Measurements from ENCODE around the gene FAM168B.
"Not testable (repeated sequence)": the region's sequence is repeated elsewhere in the genome, so short reads cannot be mapped to it uniquely, and the experiment has no call there.

Gene FAM168B

GRCh38 chr2:131103165-131103564 lies 9.9 kb upstream of the FAM168B start:
- no peak for DNase-seq (ENCODE audit: low read depth in 2 of 2)

DNA sequence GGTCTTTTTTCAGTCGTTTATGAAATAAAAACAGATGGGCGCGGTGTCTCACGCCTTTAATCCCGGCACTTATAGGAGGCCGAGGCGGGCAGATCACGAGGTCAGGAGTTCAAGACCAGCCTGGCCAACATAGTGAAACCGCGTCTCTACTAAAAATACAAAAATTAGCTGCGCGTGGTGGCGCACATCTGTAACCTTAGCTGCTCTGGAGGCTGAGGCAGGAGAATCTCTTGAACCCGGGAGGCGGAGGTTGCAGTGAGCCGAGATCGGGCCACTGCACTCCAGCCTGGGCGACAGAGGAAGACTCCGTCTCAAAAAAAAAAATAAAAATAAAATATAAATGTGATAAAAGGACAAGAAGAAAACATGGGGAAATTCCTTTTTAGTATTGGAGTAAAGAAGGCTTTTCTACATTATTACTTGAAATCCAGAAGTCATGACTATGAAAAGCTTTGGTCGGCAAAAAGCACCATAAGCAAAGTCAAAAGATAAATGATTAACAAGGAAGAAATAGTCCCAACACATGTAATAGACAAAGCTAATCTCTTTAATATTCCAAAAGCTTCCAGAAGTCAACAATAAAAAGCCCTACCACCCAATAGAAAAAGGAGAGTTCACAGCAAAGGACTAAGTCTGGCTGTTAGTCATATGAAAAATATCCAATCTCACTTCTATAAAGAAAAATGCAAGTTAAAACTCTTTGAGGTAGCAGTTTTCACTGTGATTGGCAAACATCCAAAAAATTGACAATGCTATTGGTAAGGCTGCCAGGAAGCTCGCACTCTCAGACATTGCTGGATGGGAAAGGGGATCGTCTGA lies 1.4 kb upstream of the FAM168B start:
- DNase-seq (ENCODE audit: low read depth in 2 of 2), result no peak

DNA sequence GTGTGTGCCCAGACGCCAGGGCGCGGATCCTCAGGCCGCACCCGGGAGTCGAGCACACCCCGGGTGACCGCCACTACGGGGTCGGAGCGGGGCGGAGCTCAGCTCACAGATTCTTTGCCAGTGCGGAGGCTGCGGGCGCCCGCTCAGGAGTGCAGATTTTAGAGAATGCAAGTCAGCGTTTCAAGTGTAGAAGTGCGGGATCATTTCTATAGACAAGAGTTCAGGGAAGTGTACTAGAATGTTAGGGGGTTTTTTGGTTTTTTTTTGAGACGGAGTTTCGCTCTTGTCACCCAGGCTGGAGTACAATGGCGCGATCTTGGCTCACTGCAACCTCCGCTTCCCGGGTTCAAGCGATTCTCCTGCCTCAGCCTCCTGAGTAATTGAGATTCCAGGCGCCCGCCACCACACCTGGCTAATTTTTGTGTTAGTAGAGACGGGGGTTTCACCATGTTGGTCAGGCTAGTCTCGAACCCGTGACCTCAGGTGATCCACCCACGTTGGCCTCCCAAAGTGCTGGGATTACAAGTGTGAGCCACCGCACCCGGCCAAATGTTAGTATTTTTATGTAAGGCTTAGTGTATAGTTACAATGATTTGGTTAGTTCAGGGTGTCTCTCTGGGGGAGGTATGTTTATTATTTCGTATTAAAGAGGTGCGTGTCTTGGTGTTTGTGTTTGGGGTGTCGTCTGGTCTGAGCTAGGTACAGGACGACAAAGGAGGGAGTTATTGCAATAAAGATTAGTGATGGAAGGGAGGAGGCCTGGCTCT lies 619 bp upstream of the FAM168B start:
- no peak for DNase-seq (ENCODE audit: low read depth in 2 of 2)

DNA sequence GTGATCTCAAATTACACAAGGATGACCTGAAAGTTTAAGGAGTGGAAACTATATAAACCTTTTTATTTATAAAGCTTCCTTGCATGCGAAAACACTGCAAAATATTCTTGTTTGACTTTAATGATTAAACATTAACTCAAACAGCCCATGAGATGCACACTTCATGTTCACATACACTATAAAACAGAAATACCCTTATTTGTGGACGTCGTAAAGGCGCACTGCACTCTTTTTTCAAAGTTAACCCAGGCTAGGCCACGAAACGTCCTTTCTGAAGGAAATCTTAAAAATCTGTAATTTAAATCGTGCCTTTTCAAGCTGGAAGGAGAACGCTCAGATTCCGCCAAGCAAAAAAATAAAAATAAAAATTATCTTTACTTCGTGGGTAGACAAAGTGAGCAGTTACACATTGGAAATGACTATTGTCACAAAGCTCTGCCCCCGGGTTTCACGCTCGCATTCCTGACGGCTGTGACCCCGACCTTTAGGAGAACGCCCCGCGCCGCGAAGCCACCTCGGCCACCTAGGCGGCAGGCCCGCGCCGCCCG lies 728 bp downstream of the FAM168B start:
- no peak for DNase-seq (ENCODE audit: low read depth in 2 of 2)

DNA sequence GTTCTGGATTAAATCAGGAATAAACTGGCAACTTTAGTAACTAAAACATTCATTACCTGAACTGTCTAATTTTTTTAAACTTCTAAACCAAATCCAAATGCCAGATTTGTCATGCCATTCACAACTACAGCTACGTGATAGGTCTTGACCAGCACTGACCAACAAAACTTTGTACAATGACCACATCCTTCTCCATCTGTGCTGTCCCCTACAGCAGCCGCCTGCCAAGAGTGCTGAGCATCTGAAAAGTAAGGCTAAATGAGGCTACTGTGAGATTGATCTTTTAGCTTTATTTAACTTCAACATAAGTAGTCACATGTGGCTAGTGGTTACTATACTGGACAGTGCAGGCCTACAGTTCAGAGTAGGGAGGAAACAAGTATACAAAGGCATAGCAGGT lies 7.6 kb downstream of the FAM168B start:
- DNase-seq (ENCODE audit: low read depth in 2 of 2), result no peak

- no peak for DNase-seq (ENCODE audit: low read depth in 2 of 2)
Observed at GRCh38 chr2:131081190-131081589, 12.1 kb downstream of the FAM168B start.

DNA sequence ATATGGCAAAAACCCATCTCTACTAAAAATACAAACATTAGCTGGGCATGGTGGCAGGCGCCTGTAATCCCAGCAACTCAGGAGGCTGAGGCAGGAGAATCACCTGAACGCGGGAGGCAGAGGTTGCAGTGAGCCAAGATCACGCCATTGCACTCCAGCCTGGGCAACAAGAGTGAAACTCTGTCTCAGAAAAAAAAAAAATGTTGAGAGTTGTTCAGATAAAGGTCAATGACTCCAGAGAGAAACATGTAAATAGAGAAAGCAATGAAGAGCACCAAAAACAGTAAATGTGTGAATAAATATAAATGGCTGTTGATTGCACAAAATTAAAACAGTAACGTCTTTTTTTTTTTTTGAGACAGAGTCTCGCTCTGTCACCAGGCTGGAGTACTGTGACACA lies 13.3 kb downstream of the FAM168B start:
- not testable (repeated sequence) for DNase-seq (ENCODE audit: low read depth in 2 of 2)

GRCh38 chr2:131077966-131078365 lies 15.3 kb downstream of the FAM168B start:
- DNase-seq (ENCODE audit: low read depth in 2 of 2), result no peak

GRCh38 chr2:131077182-131077846 lies 15.9 kb downstream of the FAM168B start:
- no peak for DNase-seq (ENCODE audit: low read depth in 2 of 2)

DNA sequence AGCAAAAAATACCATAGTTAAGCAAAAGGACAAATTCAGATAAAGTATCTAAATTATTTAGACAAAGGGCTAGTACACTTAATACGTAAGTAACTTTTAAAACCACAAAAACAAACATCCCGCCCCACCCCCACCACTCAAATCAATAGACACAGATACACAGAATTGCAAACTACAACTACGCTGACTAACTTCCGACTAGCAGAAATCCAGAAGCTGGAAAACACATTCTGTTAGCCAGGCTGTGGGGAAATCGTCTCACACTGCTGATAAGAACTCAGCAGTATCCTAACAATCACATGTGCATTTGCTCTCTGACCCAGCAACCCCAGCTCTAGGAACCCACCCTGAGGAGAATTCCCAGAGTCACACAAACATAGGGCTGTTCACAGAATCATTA lies 16.6 kb downstream of the FAM168B start:
- DNase-seq (ENCODE audit: low read depth in 2 of 2), result no peak

DNA sequence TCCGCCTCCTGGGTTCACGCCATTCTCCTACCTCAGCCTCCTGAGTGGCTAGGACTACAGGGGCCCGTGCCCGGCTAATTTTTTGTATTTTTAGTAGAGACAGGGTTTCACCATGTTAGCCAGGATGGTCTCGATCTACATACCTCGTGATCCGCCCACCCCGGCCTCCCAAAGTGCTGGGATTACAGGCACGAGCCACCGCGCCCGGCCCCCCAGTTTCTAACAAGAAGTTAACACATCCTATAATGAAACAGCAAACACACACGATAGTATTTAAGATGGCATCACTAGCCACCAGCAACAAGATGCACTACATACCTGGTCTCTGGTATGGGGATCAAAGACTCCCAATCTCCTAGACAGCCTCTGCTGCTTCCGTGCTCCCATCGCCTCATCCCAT lies 17.7 kb downstream of the FAM168B start:
- DNase-seq (ENCODE audit: low read depth in 2 of 2), result not testable (repeated sequence)

DNA sequence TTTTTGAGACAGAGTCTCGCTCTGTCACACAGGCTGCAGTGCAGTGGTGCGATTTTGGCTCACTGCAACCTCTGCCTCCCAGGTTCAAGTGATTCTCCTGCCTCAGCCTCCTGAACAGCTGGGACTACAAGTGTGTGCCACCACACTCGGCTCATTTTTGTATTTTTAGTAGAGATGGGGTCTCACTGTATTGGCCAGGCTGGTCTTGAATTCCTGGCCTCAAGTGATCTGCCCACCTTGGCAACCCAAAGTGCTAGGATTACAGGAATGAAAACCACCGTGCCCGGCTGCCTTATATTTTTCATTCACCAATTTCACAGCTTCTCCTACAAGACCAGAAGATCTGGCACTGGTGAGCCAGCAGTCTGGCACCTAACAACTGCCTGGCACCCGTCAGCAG lies 25.1 kb downstream of the FAM168B start:
- not testable (repeated sequence) for DNase-seq (ENCODE audit: low read depth in 2 of 2)

DNA sequence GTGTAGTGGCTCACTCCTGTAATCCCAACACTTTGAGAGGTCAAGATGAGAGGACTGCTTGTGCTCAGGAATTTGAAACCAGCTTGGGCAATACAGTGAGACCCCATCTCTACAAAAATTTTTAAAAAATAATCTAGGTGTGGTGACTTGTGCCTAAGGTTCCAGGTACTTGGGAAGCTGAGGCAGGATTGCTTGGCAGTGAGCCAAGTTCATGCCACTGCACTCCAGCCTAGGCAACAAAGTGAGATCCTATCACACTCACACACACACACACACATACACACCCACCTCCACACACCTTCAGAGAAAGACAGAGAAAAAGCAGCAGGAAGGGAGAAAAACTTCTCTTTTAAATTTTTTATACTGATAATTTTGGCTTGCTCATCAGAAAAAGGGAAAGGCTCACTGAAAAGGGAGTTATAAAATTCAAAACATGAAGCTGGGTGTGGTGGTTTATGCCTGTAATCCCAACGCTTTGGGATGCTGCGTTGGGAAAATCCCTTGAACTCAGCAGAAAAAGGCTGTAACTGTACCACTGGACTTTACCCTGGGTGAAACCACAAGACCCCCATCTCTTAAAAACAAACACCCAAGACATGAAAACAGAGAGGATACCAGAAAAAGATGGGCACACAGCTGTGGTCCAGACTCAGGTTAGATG lies 25.7 kb downstream of the FAM168B start:
- no peak for DNase-seq (ENCODE audit: low read depth in 2 of 2)

DNA sequence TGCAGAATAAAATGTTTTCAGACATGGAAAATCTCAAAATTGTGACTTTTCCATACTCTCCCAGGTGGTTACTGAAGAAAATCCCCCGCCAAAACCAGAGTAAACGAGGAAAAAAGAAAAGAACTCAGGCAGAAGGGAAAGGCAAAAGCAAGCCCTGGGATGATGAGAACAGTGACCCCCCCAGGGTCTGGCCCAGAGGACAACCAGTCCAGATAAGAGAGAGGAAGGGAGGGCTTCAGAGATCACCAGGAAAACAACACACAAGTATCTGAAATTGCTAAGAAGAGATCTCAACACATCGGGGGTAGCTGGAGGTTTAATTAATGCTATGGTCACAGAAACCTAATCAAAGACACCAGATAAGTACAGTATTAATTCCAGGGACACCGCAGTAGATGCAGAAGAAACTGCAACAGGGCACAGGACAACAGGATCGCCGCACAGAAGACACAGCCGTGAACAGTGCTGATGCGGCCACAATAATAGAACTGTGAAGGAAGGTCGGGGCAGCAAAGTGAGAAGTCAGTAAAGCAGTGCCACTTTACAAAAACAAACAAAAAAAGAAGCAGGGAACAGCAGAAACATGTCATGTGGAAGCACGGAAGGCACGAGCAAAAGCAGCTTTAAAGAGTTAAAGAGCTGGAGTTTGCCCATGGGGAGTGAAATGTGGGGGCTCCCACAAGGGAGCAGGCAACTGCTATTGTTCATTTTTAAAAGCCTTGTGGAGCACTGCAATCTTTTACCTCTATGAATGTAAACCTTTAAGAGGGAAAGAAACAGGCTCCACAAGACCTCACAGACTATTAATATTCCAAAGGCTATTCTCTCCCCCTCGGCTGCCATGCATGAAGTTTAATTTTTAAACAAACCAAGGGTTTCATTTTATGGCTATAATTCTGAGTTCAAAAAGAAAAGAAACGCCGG lies 28.4 kb downstream of the FAM168B start:
- no peak for DNase-seq (ENCODE audit: low read depth in 2 of 2)

- no peak for DNase-seq (ENCODE audit: low read depth in 2 of 2)
Observed at GRCh38 chr2:131063501-131064283, 29.6 kb downstream of the FAM168B start.

GRCh38 chr2:131058920-131059319 lies 34.3 kb downstream of the FAM168B start:
- no peak for DNase-seq (ENCODE audit: low read depth in 2 of 2)

DNA sequence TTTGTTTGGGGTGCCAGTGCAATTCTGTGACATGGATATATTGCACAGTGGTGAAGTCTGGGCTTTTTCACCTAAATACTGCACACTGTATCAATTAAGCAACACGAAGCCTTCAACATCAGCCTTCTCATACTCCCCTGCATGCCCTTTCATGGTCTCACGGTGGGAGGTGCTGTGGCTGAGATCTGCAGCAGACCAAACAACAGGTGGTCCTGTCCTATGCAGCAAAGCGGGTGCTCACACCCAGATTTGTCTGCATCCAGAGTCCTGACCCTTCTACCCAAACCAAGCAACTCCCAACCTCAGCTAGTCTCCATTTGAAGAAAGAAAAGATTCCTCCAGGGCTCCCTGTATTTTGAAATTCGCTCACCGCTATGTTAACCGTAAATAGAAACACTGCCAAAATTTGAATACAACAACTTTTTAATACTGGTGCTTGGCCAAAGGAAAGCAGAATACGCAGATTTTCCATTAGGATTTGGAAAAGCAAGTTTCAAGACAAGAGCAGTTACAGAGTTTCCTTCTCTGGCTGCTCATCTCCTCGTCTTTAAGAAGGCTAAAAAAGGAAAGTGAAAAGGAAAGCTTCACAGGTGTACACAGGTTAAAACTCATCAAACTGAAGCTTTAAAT lies 34.9 kb downstream of the FAM168B start:
- no peak for DNase-seq (ENCODE audit: low read depth in 2 of 2)

- no peak for DNase-seq (ENCODE audit: low read depth in 2 of 2)
Observed at GRCh38 chr2:131056932-131057287, 36.4 kb downstream of the FAM168B start.

DNA sequence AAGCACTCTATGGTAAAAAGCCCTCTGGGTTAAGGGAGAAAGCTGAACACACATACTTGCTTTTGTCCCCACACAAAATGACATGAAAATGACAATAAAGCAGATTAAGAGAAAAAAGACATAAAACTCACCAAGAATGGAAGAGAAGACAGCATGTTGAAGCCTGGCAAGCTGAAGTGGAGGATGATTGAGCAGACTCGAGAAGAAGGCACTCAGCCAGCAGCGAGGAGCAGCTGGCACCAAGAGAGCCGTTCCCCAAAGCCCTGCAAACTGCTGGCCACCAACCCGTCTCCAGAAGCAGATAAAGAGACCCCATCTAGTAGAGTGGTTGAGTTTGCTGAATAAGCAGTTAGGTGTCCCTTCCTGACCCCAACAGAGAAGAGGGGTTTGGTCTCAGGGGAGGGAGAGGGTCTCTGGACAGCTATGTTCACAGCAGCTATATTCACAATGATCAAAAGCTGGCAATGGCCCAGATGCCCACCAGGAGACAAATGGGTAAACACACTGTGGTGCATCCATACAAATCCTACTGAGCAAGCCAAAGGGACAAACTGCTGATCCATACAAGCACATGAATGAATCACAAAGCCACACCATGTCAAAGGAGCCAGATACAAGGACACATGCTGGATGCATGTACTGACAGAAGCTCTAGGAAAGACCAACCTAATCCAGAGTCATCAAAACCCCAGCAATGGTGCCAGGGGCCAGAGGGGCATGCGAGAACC lies 36.9 kb downstream of the FAM168B start:
- no peak for DNase-seq (ENCODE audit: low read depth in 2 of 2)
